Tibial nerve (tissue), 4 donors: Measurements from ENCODE around the gene VAMP3. TPM values are rescaled to one million over a fixed set of nuclear protein-coding genes. Genes with fewer than 3 reads are reported as not detected.
A peak's percentile ranks its signal among the peaks of the same experiment; 100 is the strongest.

ENCODE experiments used
- DNase-seq, 2 donors: peaks; one replicate each; pipeline ENCODE4 v3.0.0-alpha.2; 2019; ENCODE audit warnings: low spot score in 2 of 2
- H3K27ac ChIP-seq, 4 donors: fragments of 200-600 bp; sonication (generic) in 3 of 4; one replicate each; pipeline ENCODE4 v1.5.1; 2017 to 2019; ENCODE audit warnings: mild to moderate bottlenecking in 1 of 4
- H3K27me3 ChIP-seq, 2 donors: fragments of 200-600 bp; sonication (generic) in 1 of 2; one replicate each; pipeline versions ENCODE4 v1.5.1 to v1.6.0; 2017 to 2019
- H3K36me3 ChIP-seq, 3 donors: fragments of 200-600 bp; sonication (generic); one replicate each; pipeline ENCODE4 v1.5.1; 2018 to 2019
- H3K4me1 ChIP-seq, 4 donors: fragments of 200-600 bp; sonication (generic) in 3 of 4; one replicate each; pipeline ENCODE4 v1.5.1; 2017 to 2019
- H3K4me3 ChIP-seq, 4 donors: fragments of 200-600 bp; sonication (generic) in 3 of 4; one replicate each; pipeline ENCODE4 v1.5.1; 2017 to 2019; ENCODE audit warnings: mild to moderate bottlenecking in 1 of 4, moderate library complexity in 1 of 4
- H3K9me3 ChIP-seq, 4 donors: fragments of 200-600 bp; sonication (generic) in 3 of 4; one replicate each; pipeline ENCODE4 v1.5.1; 2017 to 2019
- EP300 ChIP-seq, 2 donors: sonication (generic); formaldehyde crosslinking; IDR thresholded peaks; one replicate each; pipeline ENCODE4 v1.6.1; 2017; ENCODE audit warnings: antibody characterized with exemption in 2 of 2, mild to moderate bottlenecking in 1 of 2
- POLR2A ChIP-seq, 2 donors: fragments of 450-650 bp; IDR thresholded peaks; one replicate each; pipeline ENCODE4 v1.6.1; 2017; ENCODE audit warnings: antibody characterized with exemption in 2 of 2, mild to moderate bottlenecking in 2 of 2, moderate library complexity in 2 of 2
- WGBS, 2 donors: methylation state at CpG; one replicate each; pipeline ENCODE4 v1.1.5; 2018; 5-methylcytosine and 5-hydroxymethylcytosine counted together
- total RNA-seq, 4 donors: library from RNA; depleted of rRNA; stranded (reverse); fragments of >200 nt; gene quantifications; one replicate each; pipeline ENCODE4 v1.1.0, GENCODE V29; 2016
- TF ChIP-seq, protein P1 (sequence below), 5 experiments: fragments of 200-600 bp in 3 of 5; fragments of 450-650 bp in 2 of 5; sonication (generic) in 3 of 5; IDR thresholded peaks; one replicate each; pipeline ENCODE4 v1.5.1; 2016 to 2019; ENCODE audit warnings: antibody characterized with exemption in 5 of 5, mild to moderate bottlenecking in 3 of 5, moderate library complexity in 2 of 5

VAMP3 gene, protein sequence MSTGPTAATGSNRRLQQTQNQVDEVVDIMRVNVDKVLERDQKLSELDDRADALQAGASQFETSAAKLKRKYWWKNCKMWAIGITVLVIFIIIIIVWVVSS
- total RNA-seq, result 100 to 1,000 TPM in 2 of 4 donors, 10 to 100 TPM in 2; 86.1 to 147 (median 107) TPM

DNA sequence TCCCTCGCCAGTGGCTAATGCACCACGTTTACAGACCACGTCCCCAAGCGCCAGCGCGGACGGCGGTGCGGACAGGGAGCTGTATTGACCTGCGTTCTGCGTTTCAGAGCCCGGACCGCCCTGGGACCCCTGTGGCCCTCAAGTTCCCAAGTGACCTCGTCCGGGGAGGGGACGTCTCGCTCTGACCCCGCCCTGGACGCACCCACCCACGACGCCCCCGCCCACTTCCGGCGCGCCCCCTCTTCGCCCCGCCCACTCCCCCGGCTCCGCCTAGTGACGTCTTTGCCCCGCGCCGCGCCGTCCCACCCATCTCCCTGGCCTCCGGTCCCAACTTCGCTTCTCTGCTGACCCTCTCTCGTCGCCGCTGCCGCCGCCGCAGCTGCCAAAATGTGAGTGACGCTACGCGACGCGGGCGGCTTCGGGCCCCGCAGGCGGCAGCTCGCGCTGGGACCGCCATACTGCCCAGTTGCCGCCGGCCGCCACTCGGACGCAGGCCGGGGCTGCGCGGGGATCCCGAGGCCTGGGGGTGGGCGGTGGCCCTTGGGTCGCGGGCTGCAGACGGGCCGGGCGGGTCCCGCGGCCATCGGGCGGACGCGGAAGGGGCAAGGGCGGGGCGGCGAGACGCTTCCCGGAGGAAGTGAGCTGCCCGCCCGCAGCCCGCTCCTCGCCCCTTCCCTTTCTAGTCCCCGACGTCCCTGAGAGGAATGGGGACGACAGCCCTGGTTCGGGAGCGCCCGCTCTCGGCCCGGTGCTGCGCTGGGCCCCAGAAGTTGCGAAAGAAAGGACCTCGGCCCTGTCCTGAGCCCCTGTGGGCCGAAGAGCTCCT lies at the start of gene VAMP3:
Gene VAMP3 (plus strand): TSS at position 300 of the 826 bp plus-strand sequence. CDS start 88 bp downstream, at position 388.
- peaks cover 0 to 33% (median 0%) of the 10 kb centered on the region in 3 donors for H3K36me3 ChIP-seq
- peak within 1 kb of the TSS; percentile 50 to 98 (median 80) for H3K4me3 ChIP-seq
- 1% methylated on average over 41 to 45 of the region's 97 CpGs for WGBS, 2 donors
- H3K9me3 ChIP-seq, result no peaks in the 10 kb centered on the region
- peak within 1 kb of the TSS; percentile 91 to 96 (median 93) for H3K27ac ChIP-seq
- peaks cover 3 to 35% (median 13%) of the 10 kb centered on the region in 4 donors for H3K4me1 ChIP-seq
- no peaks in the 10 kb centered on the region for H3K27me3 ChIP-seq
- TF ChIP-seq, protein P1, sequence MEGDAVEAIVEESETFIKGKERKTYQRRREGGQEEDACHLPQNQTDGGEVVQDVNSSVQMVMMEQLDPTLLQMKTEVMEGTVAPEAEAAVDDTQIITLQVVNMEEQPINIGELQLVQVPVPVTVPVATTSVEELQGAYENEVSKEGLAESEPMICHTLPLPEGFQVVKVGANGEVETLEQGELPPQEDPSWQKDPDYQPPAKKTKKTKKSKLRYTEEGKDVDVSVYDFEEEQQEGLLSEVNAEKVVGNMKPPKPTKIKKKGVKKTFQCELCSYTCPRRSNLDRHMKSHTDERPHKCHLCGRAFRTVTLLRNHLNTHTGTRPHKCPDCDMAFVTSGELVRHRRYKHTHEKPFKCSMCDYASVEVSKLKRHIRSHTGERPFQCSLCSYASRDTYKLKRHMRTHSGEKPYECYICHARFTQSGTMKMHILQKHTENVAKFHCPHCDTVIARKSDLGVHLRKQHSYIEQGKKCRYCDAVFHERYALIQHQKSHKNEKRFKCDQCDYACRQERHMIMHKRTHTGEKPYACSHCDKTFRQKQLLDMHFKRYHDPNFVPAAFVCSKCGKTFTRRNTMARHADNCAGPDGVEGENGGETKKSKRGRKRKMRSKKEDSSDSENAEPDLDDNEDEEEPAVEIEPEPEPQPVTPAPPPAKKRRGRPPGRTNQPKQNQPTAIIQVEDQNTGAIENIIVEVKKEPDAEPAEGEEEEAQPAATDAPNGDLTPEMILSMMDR (IDR thresholded peaks at IDR 0.05), result peak in 1 of 5 experiments; percentile 18
- TF ChIP-seq POLR2A (IDR thresholded peaks at IDR 0.05), result peak in 1 of 2 donors; percentile 80
- peak in 1 of 2 donors; percentile 89 for TF ChIP-seq EP300 (IDR thresholded peaks at IDR 0.05)
- DNase-seq, result peak; percentile 82 to 87

DNA sequence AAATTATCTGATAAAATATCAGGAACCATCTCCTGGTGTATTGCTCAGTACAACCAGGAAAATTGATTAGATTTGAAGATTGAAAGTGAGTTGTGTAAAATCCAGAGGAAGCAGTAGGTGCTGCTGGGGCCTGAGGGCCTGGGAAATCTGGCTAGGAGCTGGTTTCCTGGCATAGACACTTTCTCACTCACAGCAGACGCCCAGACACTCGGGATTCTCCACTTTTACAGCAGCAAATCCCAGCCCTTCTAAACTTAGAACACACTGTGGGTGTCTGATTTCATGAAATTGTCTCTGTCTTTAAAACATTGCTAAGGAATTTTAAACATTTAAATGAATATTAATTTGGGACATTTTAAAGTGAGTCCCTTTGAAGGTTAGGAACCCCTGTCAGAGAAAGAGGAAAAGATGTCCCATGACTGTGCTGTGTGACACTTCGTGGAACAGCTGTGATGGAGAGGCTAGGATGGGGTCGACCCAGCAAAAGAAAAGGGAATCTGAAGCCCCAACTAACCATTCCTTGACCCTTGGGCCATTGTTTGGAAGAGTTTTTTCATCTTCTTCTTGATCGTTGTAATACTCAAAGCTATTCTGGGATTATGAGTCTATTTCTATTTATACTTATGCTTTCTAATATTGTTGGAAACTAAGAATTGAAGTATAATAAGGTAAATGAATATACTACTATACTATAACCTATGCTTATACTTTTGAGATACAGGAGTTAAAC lies 49.0 kb upstream of the VAMP3 start:
- H3K27me3 ChIP-seq, result no peaks in the 10 kb centered on the region
- DNase-seq, result no peak
- TF ChIP-seq, protein P1 (IDR thresholded peaks at IDR 0.05), result no peak
- TF ChIP-seq EP300 (IDR thresholded peaks at IDR 0.05) (no peak), POLR2A (IDR thresholded peaks at IDR 0.05) (no peak)
- 39 to 51% methylated on average over 5 of the region's 5 CpGs for WGBS, 2 donors
- no peaks in the 10 kb centered on the region for H3K36me3 ChIP-seq
- H3K27ac ChIP-seq, result no peak overlapping the region
- H3K9me3 ChIP-seq, result no peaks in the 10 kb centered on the region
- no peak overlapping the region for H3K4me3 ChIP-seq
- no peaks in the 10 kb centered on the region for H3K4me1 ChIP-seq

DNA sequence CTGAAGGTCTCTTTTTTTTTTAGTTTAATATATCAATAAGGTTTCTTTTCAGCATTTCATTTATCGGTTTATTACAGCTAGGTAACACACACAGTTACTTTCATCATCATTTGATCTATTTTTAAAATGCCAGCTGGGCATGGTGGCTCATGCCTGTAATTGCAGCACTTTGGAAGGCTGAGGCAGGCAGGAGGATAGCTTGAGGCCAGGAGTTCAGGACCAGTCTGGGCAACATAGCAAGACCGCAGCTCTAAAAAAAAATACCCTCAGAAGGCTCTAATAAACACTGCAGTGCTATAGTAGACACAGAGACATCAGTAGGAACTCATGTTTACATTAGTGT lies 48.5 kb upstream of the VAMP3 start:
- no peaks in the 10 kb centered on the region for H3K4me1 ChIP-seq
- H3K27ac ChIP-seq, result no peak overlapping the region
- H3K36me3 ChIP-seq, result no peaks in the 10 kb centered on the region
- H3K27me3 ChIP-seq, result no peaks in the 10 kb centered on the region
- DNase-seq, result no peak
- no peaks in the 10 kb centered on the region for H3K9me3 ChIP-seq
- TF ChIP-seq, protein P1 (IDR thresholded peaks at IDR 0.05), result no peak
- TF ChIP-seq POLR2A (IDR thresholded peaks at IDR 0.05) (no peak), EP300 (IDR thresholded peaks at IDR 0.05) (no peak)
- no peak overlapping the region for H3K4me3 ChIP-seq
- 89 to 94% methylated on average over 2 of the region's 2 CpGs for WGBS, 2 donors

DNA sequence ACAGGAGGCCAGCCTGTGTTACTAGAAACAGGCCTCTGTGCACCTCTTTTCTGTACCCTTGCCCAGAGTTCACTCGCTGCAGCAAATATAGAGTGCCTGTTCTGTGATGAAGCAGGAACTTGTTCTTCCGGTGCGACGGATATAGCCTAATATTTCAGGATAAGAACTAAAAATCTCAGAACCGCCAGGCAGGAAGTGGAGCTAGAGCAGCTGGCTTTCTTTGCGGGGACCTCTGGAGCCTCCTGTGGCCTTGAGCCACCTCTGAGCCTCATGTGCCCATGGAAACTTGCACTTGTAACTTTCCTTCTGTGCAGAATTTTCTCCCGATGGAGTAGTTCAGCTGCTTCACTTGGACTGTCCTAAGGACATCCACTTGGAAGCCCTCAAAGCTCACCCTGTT lies 44.5 kb upstream of the VAMP3 start:
- H3K9me3 ChIP-seq, result no peaks in the 10 kb centered on the region
- no peak for DNase-seq
- H3K36me3 ChIP-seq, result no peaks in the 10 kb centered on the region
- H3K27me3 ChIP-seq, result no peaks in the 10 kb centered on the region
- peaks cover 0 to 4% (median 0%) of the 10 kb centered on the region in 4 donors for H3K4me1 ChIP-seq
- no peak overlapping the region for H3K27ac ChIP-seq
- TF ChIP-seq, protein P1 (IDR thresholded peaks at IDR 0.05), result no peak
- TF ChIP-seq POLR2A (IDR thresholded peaks at IDR 0.05), result no peak
- TF ChIP-seq EP300 (IDR thresholded peaks at IDR 0.05), result no peak
- WGBS, 2 donors, result 32 to 36% methylated on average over 7 of the region's 7 CpGs
- H3K4me3 ChIP-seq, result no peak overlapping the region
